HepG2 (cell line): ENCODE results near the gene MYH10. TPM values are rescaled to one million over a fixed set of nuclear protein-coding genes. Genes with fewer than 3 reads are reported as not detected.

Source experiments
- KMT2B ChIP-seq: IDR thresholded peaks from 2 replicates; pipeline ENCODE4 v1.6.1; 2016; ENCODE audit warnings: missing genetic modification reagents, missing compliant biosample characterization
- ZNF530 ChIP-seq: sonication (generic); formaldehyde crosslinking; IDR thresholded peaks from 2 replicates; pipeline ENCODE4 v1.5.0; 2020; ENCODE audit warnings: low read depth, mild to moderate bottlenecking, missing genetic modification reagents
- ZNF672 ChIP-seq: sonication (generic); formaldehyde crosslinking; IDR thresholded peaks from 2 replicates; pipeline ENCODE4 v1.8.1; 2022; ENCODE audit warnings: missing genetic modification reagents
- ZNF713 ChIP-seq: sonication (generic); formaldehyde crosslinking; IDR thresholded peaks from 2 replicates; pipeline ENCODE4 v1.4.0; 2020; ENCODE audit warnings: mild to moderate bottlenecking, missing genetic modification reagents
- polyA plus RNA-seq, 8 experiments: library from polyadenylated mRNA; depleted of rRNA in 3 of 8; stranded (reverse) in 7 of 8; unstranded in 1 of 8; fragments of >200 nt; fragmentation: Illumina TruSeq in 4 of 8; extraction: Trizol in 4 of 8; gene quantifications; 2 replicates each; pipeline versions ENCODE4 v1.2.1 to v1.2.3, GENCODE V29; 2011 to 2016; ENCODE audit warnings: low read depth in 4 of 8, missing spikeins in 1 of 8, mixed read lengths in 1 of 8; ENCODE audit not compliant: insufficient read depth in 1 of 8
- total RNA-seq, 5 experiments: library from RNA; depleted of rRNA; stranded (reverse); fragments of >200 nt; fragmentation: Illumina TruSeq; extraction: Trizol; gene quantifications; 2 replicates each; pipeline ENCODE4 v1.2.3, GENCODE V29; 2016; ENCODE audit warnings: low read depth in 1 of 5
- TF ChIP-seq, protein P1 (sequence below): sonication (generic); formaldehyde crosslinking; IDR thresholded peaks from 2 replicates; pipeline ENCODE4 v1.9.0; 2021; ENCODE audit warnings: mild to moderate bottlenecking, missing genetic modification reagents
- TF ChIP-seq, protein P2 (sequence below): sonication (generic); formaldehyde crosslinking; IDR thresholded peaks from 2 replicates; pipeline ENCODE4 v1.4.0; 2020; ENCODE audit warnings: missing genetic modification reagents

MYH10 gene
- total and polyA plus RNA-seq, 2 of the 13 experiments (the other 11 are each of a cell fraction or from before 2014, with no cell fraction given) = 43.4 to 68.6 TPM

DNA sequence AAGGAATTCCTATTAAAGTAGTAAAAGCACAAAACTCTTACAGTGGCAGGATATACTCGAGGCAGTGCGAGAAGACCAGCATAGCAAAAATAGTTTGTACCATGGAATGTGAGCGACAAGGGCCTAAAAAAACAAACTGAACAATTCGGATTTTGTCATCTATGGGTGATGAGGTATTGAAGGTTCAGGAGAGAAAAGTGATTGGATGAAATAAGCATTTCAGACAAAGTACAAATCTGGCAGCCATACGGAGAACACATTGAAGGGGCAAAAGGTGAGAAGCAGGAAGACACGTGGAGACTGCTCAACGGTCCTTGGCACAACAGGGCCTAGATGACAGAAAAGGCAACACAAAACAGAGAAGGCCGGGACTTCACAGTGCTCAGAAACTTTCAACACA lies 22.5 kb downstream of the MYH10 start (continued):
- TF ChIP-seq, protein P1, sequence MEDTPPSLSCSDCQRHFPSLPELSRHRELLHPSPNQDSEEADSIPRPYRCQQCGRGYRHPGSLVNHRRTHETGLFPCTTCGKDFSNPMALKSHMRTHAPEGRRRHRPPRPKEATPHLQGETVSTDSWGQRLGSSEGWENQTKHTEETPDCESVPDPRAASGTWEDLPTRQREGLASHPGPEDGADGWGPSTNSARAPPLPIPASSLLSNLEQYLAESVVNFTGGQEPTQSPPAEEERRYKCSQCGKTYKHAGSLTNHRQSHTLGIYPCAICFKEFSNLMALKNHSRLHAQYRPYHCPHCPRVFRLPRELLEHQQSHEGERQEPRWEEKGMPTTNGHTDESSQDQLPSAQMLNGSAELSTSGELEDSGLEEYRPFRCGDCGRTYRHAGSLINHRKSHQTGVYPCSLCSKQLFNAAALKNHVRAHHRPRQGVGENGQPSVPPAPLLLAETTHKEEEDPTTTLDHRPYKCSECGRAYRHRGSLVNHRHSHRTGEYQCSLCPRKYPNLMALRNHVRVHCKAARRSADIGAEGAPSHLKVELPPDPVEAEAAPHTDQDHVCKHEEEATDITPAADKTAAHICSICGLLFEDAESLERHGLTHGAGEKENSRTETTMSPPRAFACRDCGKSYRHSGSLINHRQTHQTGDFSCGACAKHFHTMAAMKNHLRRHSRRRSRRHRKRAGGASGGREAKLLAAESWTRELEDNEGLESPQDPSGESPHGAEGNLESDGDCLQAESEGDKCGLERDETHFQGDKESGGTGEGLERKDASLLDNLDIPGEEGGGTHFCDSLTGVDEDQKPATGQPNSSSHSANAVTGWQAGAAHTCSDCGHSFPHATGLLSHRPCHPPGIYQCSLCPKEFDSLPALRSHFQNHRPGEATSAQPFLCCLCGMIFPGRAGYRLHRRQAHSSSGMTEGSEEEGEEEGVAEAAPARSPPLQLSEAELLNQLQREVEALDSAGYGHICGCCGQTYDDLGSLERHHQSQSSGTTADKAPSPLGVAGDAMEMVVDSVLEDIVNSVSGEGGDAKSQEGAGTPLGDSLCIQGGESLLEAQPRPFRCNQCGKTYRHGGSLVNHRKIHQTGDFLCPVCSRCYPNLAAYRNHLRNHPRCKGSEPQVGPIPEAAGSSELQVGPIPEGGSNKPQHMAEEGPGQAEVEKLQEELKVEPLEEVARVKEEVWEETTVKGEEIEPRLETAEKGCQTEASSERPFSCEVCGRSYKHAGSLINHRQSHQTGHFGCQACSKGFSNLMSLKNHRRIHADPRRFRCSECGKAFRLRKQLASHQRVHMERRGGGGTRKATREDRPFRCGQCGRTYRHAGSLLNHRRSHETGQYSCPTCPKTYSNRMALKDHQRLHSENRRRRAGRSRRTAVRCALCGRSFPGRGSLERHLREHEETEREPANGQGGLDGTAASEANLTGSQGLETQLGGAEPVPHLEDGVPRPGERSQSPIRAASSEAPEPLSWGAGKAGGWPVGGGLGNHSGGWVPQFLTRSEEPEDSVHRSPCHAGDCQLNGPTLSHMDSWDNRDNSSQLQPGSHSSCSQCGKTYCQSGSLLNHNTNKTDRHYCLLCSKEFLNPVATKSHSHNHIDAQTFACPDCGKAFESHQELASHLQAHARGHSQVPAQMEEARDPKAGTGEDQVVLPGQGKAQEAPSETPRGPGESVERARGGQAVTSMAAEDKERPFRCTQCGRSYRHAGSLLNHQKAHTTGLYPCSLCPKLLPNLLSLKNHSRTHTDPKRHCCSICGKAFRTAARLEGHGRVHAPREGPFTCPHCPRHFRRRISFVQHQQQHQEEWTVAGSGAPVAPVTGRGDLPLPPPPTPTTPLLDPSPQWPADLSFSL = no peak
- TF ChIP-seq ZNF530 = no peak
- TF ChIP-seq KMT2B (CRISPR knock-in tag) = no peak
- TF ChIP-seq ZNF713 (CRISPR knock-in tag) = no peak
- TF ChIP-seq ZNF672 (CRISPR knock-in tag) = no peak
- TF ChIP-seq, protein P2, sequence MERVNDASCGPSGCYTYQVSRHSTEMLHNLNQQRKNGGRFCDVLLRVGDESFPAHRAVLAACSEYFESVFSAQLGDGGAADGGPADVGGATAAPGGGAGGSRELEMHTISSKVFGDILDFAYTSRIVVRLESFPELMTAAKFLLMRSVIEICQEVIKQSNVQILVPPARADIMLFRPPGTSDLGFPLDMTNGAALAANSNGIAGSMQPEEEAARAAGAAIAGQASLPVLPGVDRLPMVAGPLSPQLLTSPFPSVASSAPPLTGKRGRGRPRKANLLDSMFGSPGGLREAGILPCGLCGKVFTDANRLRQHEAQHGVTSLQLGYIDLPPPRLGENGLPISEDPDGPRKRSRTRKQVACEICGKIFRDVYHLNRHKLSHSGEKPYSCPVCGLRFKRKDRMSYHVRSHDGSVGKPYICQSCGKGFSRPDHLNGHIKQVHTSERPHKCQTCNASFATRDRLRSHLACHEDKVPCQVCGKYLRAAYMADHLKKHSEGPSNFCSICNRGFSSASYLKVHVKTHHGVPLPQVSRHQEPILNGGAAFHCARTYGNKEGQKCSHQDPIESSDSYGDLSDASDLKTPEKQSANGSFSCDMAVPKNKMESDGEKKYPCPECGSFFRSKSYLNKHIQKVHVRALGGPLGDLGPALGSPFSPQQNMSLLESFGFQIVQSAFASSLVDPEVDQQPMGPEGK (CRISPR knock-in tag) = no peak
